HFFc6 (cell line): ENCODE measurements around the gene C9orf72. TPM values are rescaled to one million over a fixed set of nuclear protein-coding genes. Genes with fewer than 3 reads are reported as not detected.
"Not testable (repeated sequence)": the region's sequence is repeated elsewhere in the genome, so short reads cannot be mapped to it uniquely, and the experiment has no call there.

Source experiments
- DNase-seq: peaks from one replicate; pipeline ENCODE4 v3.0.0-alpha.2; 2018
- H3K27ac Mint-ChIP-seq: 2 replicates; pipeline ENCODE4 v1.8.0; 2020; ENCODE audit warnings: mild to moderate bottlenecking, mixed read lengths
- H3K27me3 Mint-ChIP-seq: 2 replicates; pipeline ENCODE4 v1.8.0; 2021; ENCODE audit warnings: mild to moderate bottlenecking, moderate library complexity, mixed read lengths; ENCODE audit not compliant: insufficient read depth
- H3K36me3 Mint-ChIP-seq: 2 replicates; pipeline ENCODE4 v1.8.0; 2021; ENCODE audit warnings: low read depth, mixed read lengths
- H3K4me1 Mint-ChIP-seq: 2 replicates; pipeline ENCODE4 v1.8.0; 2020; ENCODE audit warnings: low read depth, mixed read lengths
- H3K4me3 Mint-ChIP-seq: 2 replicates; pipeline ENCODE4 v1.8.0; 2020; ENCODE audit warnings: mild to moderate bottlenecking, moderate library complexity, mixed read lengths
- H3K9me3 Mint-ChIP-seq: 2 replicates; pipeline ENCODE4 v1.8.0; 2020; ENCODE audit warnings: mild to moderate bottlenecking, mixed read lengths
- CTCF ChIP-seq: fragments of 200-600 bp; sonication (generic); IDR thresholded peaks from 2 replicates; pipeline ENCODE4 v1.5.0; 2021; ENCODE audit warnings: antibody characterized with exemption, mild to moderate bottlenecking
- long read RNA-seq: library from polyadenylated mRNA; unstranded; transcript quantifications from one replicate; pipeline ENCODE4 v2.0.0, GENCODE V29; 2019
- total RNA-seq, 6 experiments: library from RNA; stranded (reverse); fragmentation: NEBNext Ultra II Directional; extraction: Animal tissue kit (Norgen Biotek cat#: 25700); gene quantifications; 2 replicates in 1 of 6; 3 replicates in 5 of 6; pipeline ENCODE4 v1.2.3, GENCODE V29; 2021

C9orf72 gene
- 1 to 10 TPM; 1.4 to 3.7 (median 2.3) TPM for total RNA-seq
- long read RNA-seq, partial matches to known transcripts, result 1 of 3 reads
- long read RNA-seq, other reads (novel, unspliced or antisense), result 1 of 3 reads

- H3K4me3 Mint-ChIP-seq, result peak within 1 kb of the TSS; percentile 90
- H3K27me3 Mint-ChIP-seq, result peaks cover 3% of the 10 kb centered on the region; the same call in 1 of the 2 replicates
- DNase-seq, result peak; percentile 51
- H3K27ac Mint-ChIP-seq, result peak within 1 kb of the TSS; percentile 96
- peaks cover 21% of the 10 kb centered on the region for H3K4me1 Mint-ChIP-seq
- H3K9me3 Mint-ChIP-seq, result no peaks in the 10 kb centered on the region
- no peaks in the 10 kb centered on the region for H3K36me3 Mint-ChIP-seq
- peak; percentile 17; the same call in 1 of the 2 replicates for TF ChIP-seq CTCF
Measured at GRCh38 chr9:27572918-27573633, at the start of gene C9orf72. TSS of gene C9orf72 (minus strand) at chr9:27573481. CDS start at chr9:27567120, 6,361 bp downstream.

GRCh38 chr9:27622693-27623340 lies 49.5 kb upstream of the C9orf72 start:
- Mint-ChIP-seq H3K4me3 (no peak overlapping the region), H3K9me3 (peaks cover 3% of the 10 kb centered on the region; the same call in 1 of the 2 replicates), H3K36me3 (no peaks in the 10 kb centered on the region), H3K4me1 (no peaks in the 10 kb centered on the region), H3K27me3 (peaks cover 7% of the 10 kb centered on the region; the same call in 1 of the 2 replicates), H3K27ac (no peak overlapping the region)
- no peak for DNase-seq
- TF ChIP-seq CTCF, result no peak

- no peak for DNase-seq
- no peak for TF ChIP-seq CTCF
- H3K4me3 Mint-ChIP-seq, result no peak overlapping the region
- H3K9me3 Mint-ChIP-seq, result peaks cover 3% of the 10 kb centered on the region; the same call in 1 of the 2 replicates
- H3K36me3 Mint-ChIP-seq, result no peaks in the 10 kb centered on the region
- H3K27ac Mint-ChIP-seq, result no peak overlapping the region
- no peaks in the 10 kb centered on the region for H3K4me1 Mint-ChIP-seq
- H3K27me3 Mint-ChIP-seq, result peaks cover 6% of the 10 kb centered on the region; the same call in 1 of the 2 replicates
Measured at GRCh38 chr9:27619743-27620142, 46.5 kb upstream of the C9orf72 start.

- no peak for DNase-seq
- Mint-ChIP-seq H3K9me3 (peaks cover 3% of the 10 kb centered on the region; the same call in 1 of the 2 replicates), H3K27me3 (peaks cover 5% of the 10 kb centered on the region; the same call in 1 of the 2 replicates), H3K4me3 (no peak overlapping the region), H3K27ac (no peak overlapping the region), H3K36me3 (no peaks in the 10 kb centered on the region), H3K4me1 (no peaks in the 10 kb centered on the region)
- no peak for TF ChIP-seq CTCF
Measured at GRCh38 chr9:27618066-27618465, 44.8 kb upstream of the C9orf72 start.

GRCh38 chr9:27614551-27614950 lies 41.3 kb upstream of the C9orf72 start:
- TF ChIP-seq CTCF, result no peak
- Mint-ChIP-seq H3K27ac (no peak overlapping the region), H3K27me3 (peaks cover 6% of the 10 kb centered on the region), H3K9me3 (no peaks in the 10 kb centered on the region), H3K4me3 (no peak overlapping the region), H3K36me3 (no peaks in the 10 kb centered on the region), H3K4me1 (no peaks in the 10 kb centered on the region)
- DNase-seq, result no peak

GRCh38 chr9:27612036-27612435 lies 38.8 kb upstream of the C9orf72 start:
- not testable (repeated sequence) for H3K27me3 Mint-ChIP-seq, H3K9me3 Mint-ChIP-seq, H3K4me1 Mint-ChIP-seq, H3K4me3 Mint-ChIP-seq, H3K36me3 Mint-ChIP-seq, H3K27ac Mint-ChIP-seq, DNase-seq
